HL-60 (cell line): ENCODE data around the gene COL4A3.

ENCODE experiments used
- DNase-seq, 2 experiments: peaks; one replicate each; pipeline ENCODE4 v3.0.0-alpha.2; 2010 to 2020; ENCODE audit warnings: low read depth in 1 of 2, low spot score in 1 of 2
- H3K27ac ChIP-seq: fragments of 250-450 bp; sonication (Bioruptor Pico); replicated peaks from 2 replicates; pipeline ENCODE4 v1.5.1; 2020; ENCODE audit warnings: mild to moderate bottlenecking, moderate library complexity
- H3K27me3 ChIP-seq: fragments of 250-450 bp; sonication (Bioruptor Pico); 2 replicates; pipeline ENCODE4 v1.5.1; 2021; ENCODE audit warnings: mild to moderate bottlenecking, moderate library complexity; ENCODE audit not compliant: insufficient read depth, poor library complexity, severe bottlenecking
- H3K4me3 ChIP-seq: replicated peaks from 2 replicates; pipeline ENCODE4 v1.5.1; 2011; ENCODE audit warnings: mild to moderate bottlenecking, control low read depth, low read length; ENCODE audit not compliant: insufficient read depth
- CTCF ChIP-seq: IDR thresholded peaks from one replicate; pipeline ENCODE4 v1.5.1; 2011; ENCODE audit warnings: low read length, control low read depth, inconsistent platforms; ENCODE audit not compliant: insufficient read depth
- GABPA ChIP-seq: IDR thresholded peaks from 2 replicates; pipeline ENCODE4 v1.6.1; 2012; ENCODE audit warnings: low read depth
- POLR2AphosphoS5 ChIP-seq: IDR thresholded peaks from 2 replicates; pipeline ENCODE4 v1.6.1; 2012; ENCODE audit warnings: low read depth
- REST ChIP-seq: IDR thresholded peaks from 2 replicates; pipeline ENCODE4 v1.6.1; 2012; ENCODE audit warnings: low read depth; ENCODE audit not compliant: insufficient replicate concordance
- SPI1 ChIP-seq: IDR thresholded peaks from 2 replicates; pipeline ENCODE4 v1.6.1; 2012; ENCODE audit warnings: low read depth, mild to moderate bottlenecking, borderline replicate concordance

The COL4A3 gene

GRCh38 chr2:227177592-227178336 lies 13.3 kb downstream of the COL4A3 start:
- no peak for TF ChIP-seq CTCF
- TF ChIP-seq POLR2AphosphoS5 = no peak
- no peak for TF ChIP-seq REST
- no peak for TF ChIP-seq GABPA
- TF ChIP-seq SPI1 = no peak
- Histone ChIP-seq H3K27me3 (no peaks in the 10 kb centered on the region), H3K27ac (no peak overlapping the region), H3K4me3 (no peak overlapping the region)
- DNase-seq = no peak

GRCh38 chr2:227179988-227180685 lies 15.7 kb downstream of the COL4A3 start:
- no peak for DNase-seq
- Histone ChIP-seq H3K27me3 (no peaks in the 10 kb centered on the region), H3K27ac (no peak overlapping the region), H3K4me3 (no peak overlapping the region)
- TF ChIP-seq GABPA = no peak
- TF ChIP-seq CTCF = no peak
- TF ChIP-seq SPI1 = no peak
- TF ChIP-seq POLR2AphosphoS5 = no peak
- no peak for TF ChIP-seq REST

- Histone ChIP-seq H3K27ac (no peak overlapping the region), H3K27me3 (no peaks in the 10 kb centered on the region), H3K4me3 (no peak overlapping the region)
- TF ChIP-seq CTCF = no peak
- no peak for TF ChIP-seq SPI1
- TF ChIP-seq GABPA = no peak
- no peak for DNase-seq
Observed at GRCh38 chr2:227180770-227181169, 16.3 kb downstream of the COL4A3 start.
